Neutrophil (primary cell): ENCODE results near the gene KLHDC4.

Source experiments
- H3K27ac ChIP-seq: fragments of 200-600 bp; sonication (generic); 2 replicates; pipeline ENCODE4 v1.5.1; 2016; ENCODE audit warnings: mild to moderate bottlenecking, moderate library complexity
- H3K27me3 ChIP-seq: fragments of 200-600 bp; sonication (generic); 2 replicates; pipeline ENCODE4 v1.6.0; 2016; ENCODE audit warnings: mild to moderate bottlenecking
- H3K36me3 ChIP-seq: fragments of 200-600 bp; sonication (generic); 2 replicates; pipeline ENCODE4 v1.5.1; 2017
- H3K4me1 ChIP-seq, 2 experiments: fragments of 200-600 bp in 1 of 2; sonication (generic) in 1 of 2; 1 replicate in 1 of 2; 2 replicates in 1 of 2; pipeline versions ENCODE4 v1.5.1 to v1.6.1; 2013 to 2016; ENCODE audit warnings: low read depth in 1 of 2, low read length in 1 of 2, mild to moderate bottlenecking in 1 of 2, moderate library complexity in 1 of 2; ENCODE audit not compliant: control insufficient read depth in 1 of 2, insufficient read depth in 1 of 2
- H3K4me3 ChIP-seq, 2 experiments: fragments of 200-600 bp in 1 of 2; sonication (generic) in 1 of 2; 1 replicate in 1 of 2; 2 replicates in 1 of 2; pipeline ENCODE4 v1.5.1; 2013 to 2016; ENCODE audit warnings: low read depth in 1 of 2, low read length in 1 of 2, mild to moderate bottlenecking in 1 of 2, moderate library complexity in 1 of 2
- H3K9me3 ChIP-seq: fragments of 200-600 bp; sonication (generic); 2 replicates; pipeline ENCODE4 v1.5.1; 2016
- TF ChIP-seq, protein P1 (sequence below): fragments of 200-600 bp; sonication (generic); IDR thresholded peaks from 2 replicates; pipeline ENCODE4 v1.5.1; 2016; ENCODE audit warnings: antibody characterized with exemption

The KLHDC4 gene

DNA sequence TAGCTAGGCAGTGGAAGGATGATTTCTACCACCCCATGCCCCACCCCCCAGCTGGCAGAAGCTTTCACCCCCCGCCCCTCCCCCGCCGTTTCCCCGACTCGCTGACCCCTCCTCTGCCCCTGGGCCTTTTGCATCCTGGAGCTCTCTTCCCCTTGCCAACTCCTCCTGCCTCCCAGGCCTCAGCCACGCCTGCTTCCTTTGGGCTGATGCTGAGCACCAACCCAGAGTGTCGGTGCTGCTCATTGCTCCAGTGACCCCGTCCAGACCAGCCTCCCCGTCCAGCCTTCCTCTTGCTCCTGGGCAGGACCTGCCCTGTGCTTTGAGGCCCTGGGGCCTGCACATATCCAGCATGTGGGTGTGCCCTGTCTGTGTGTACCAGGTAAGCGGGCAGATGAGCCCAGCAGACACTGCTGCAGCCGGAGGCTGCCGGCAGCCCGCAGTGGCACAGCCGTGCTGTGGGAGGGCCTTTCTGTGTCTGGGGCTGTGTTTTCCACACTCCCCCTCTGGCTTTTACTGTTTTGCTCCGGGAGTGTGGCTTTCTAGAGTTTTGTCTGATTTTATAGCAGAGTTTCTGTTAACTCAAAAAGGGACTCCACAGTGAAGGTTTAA is 90.6 kb downstream of the KLHDC4 start:
- Histone ChIP-seq H3K4me1 (no peaks in the 10 kb centered on the region), H3K27me3 (peaks cover 6% of the 10 kb centered on the region), H3K36me3 (no peaks in the 10 kb centered on the region), H3K4me3 (no peak overlapping the region), H3K9me3 (no peaks in the 10 kb centered on the region), H3K27ac (no peak overlapping the region)
- TF ChIP-seq, protein P1, sequence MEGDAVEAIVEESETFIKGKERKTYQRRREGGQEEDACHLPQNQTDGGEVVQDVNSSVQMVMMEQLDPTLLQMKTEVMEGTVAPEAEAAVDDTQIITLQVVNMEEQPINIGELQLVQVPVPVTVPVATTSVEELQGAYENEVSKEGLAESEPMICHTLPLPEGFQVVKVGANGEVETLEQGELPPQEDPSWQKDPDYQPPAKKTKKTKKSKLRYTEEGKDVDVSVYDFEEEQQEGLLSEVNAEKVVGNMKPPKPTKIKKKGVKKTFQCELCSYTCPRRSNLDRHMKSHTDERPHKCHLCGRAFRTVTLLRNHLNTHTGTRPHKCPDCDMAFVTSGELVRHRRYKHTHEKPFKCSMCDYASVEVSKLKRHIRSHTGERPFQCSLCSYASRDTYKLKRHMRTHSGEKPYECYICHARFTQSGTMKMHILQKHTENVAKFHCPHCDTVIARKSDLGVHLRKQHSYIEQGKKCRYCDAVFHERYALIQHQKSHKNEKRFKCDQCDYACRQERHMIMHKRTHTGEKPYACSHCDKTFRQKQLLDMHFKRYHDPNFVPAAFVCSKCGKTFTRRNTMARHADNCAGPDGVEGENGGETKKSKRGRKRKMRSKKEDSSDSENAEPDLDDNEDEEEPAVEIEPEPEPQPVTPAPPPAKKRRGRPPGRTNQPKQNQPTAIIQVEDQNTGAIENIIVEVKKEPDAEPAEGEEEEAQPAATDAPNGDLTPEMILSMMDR: no peak

DNA sequence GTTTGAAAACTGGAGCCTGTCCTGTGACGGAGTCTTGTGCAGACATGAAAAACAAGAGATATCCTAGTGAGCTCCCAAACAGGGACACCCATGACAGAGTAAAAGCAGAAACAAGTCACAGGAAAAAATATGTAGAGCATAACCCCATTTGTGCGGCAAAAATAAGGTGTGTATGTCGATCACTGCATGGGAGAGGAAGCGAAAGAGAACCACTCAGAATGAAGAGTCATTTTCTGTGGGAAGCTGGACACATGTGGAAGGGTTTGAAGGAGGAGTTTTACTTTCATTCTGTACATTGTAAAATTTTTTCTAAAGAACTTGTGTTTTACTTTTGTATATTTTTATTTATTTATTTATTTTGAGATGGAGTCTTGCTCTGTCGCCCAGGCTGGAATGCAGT is 91.4 kb downstream of the KLHDC4 start:
- Histone ChIP-seq H3K9me3 (no peaks in the 10 kb centered on the region), H3K4me1 (no peaks in the 10 kb centered on the region), H3K27ac (no peak overlapping the region), H3K4me3 (no peak overlapping the region), H3K36me3 (no peaks in the 10 kb centered on the region), H3K27me3 (peaks cover 6% of the 10 kb centered on the region)
- TF ChIP-seq, protein P1: no peak

DNA sequence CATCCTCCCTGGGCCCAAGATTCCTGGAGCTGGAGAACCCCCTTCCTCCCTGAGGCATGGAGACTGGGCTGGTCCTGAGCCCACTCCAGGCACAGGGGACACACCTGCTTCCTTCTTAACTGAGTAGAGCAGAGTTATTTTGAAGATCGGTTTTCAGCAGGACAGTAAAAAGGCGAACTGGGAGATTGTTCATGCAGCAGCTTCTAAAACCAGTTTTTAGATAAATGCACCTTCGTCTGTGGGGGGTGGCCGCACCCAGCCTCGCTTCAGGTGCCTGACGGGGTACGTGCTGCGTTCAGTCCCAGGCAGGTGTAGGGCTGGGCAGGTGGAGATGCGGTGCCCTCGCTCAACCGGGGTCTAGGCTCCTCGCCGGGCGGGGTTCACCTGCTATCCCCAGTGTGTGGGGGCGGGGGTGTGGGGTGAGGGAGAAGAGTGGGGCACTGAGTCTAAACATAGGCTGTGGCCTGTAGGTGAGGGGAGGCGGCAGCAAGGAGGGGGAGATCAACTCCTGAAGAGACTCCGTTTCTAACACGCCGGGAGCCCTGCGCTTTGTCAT is 94.0 kb downstream of the KLHDC4 start:
- no peaks in the 10 kb centered on the region for H3K36me3 ChIP-seq
- no peaks in the 10 kb centered on the region for H3K9me3 ChIP-seq
- H3K27me3 ChIP-seq: peaks cover 6% of the 10 kb centered on the region
- no peak overlapping the region for H3K4me3 ChIP-seq
- TF ChIP-seq, protein P1: no peak
- H3K4me1 ChIP-seq: no peaks in the 10 kb centered on the region
- no peak overlapping the region for H3K27ac ChIP-seq

DNA sequence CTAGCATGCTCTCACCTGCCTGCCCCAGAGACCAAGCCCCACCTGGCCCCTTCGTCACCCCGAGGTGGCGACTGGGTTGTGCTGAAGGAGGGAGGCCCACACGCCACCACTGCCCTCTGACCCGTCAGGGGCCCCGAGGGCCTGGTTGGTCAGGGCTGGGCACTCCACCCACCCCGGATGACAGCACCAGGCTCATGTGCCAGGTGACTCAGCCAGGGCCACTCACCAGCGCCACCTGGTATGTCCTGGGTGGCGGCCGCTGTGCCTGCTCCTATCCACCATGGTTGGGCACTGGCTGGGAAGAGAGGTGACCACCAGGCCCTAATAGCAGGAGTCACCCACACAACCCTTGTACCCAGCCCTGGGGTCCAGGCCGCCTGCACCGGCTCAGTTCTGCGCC is 94.6 kb downstream of the KLHDC4 start:
- Histone ChIP-seq H3K27me3 (peaks cover 6% of the 10 kb centered on the region), H3K4me3 (no peak overlapping the region), H3K27ac (no peak overlapping the region), H3K36me3 (no peaks in the 10 kb centered on the region), H3K4me1 (no peaks in the 10 kb centered on the region), H3K9me3 (no peaks in the 10 kb centered on the region)
- TF ChIP-seq, protein P1: no peak

DNA sequence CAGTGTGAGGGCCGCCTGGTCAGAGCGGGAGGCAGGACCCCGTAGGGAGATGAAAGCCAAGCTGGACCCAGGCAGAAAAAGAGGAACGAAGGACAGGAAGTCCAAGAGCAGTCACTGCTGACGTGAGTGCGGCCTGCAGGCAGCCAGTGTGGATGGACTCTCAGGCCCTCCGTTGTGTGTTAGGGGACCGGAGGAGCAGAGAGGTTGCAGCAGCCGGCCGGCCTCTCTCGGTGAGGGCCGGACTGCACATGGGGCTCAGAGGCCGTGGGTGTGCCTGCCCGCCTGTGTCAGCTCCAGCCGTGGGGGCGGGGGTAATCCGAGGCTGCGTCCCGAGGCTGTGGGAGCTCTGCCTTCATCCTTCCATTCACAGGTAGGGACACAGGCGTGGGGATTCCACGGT is 96.1 kb downstream of the KLHDC4 start:
- H3K27me3 ChIP-seq: no peaks in the 10 kb centered on the region
- H3K36me3 ChIP-seq: no peaks in the 10 kb centered on the region
- H3K4me3 ChIP-seq: no peak overlapping the region
- TF ChIP-seq, protein P1: no peak
- no peak overlapping the region for H3K27ac ChIP-seq
- H3K9me3 ChIP-seq: no peaks in the 10 kb centered on the region
- no peaks in the 10 kb centered on the region for H3K4me1 ChIP-seq
